HEK293 (cell line): ENCODE results near the gene ZNF316.

Source experiments
- CTCF ChIA-PET: fragments of 350-600 bp; formaldehyde crosslinking; extraction: SDS; loops from one replicate; lab custom pipeline; 2021; ENCODE audit warnings: antibody characterized with exemption; lab: Yijun Ruan, JAX
- POLR2A ChIA-PET: fragments of 300-600 bp; formaldehyde crosslinking; extraction: SDS; loops from one replicate; lab custom pipeline; 2020; ENCODE audit warnings: antibody characterized with exemption, inconsistent platforms; lab: Yijun Ruan, JAX
- H3K27ac ChIP-seq: fragments of 200-500 bp; sonication (Bioruptor generic); 2 replicates; pipeline ENCODE4 v1.5.1; 2014; ENCODE audit warnings: low read depth, low read length, control low read depth, inconsistent platforms; ENCODE audit errors: extremely low read depth
- H3K36me3 ChIP-seq, 2 experiments: fragments of 200-500 bp in 1 of 2; sonication (Bioruptor generic) in 1 of 2; 1 replicate in 1 of 2; 2 replicates in 1 of 2; pipeline ENCODE4 v1.5.1; 2014 to 2017; ENCODE audit warnings: inconsistent platforms in 2 of 2, low read length in 2 of 2; ENCODE audit not compliant: control insufficient read depth in 2 of 2, insufficient read depth in 1 of 2
- H3K4me1 ChIP-seq: fragments of 200-500 bp; sonication (Bioruptor generic); 2 replicates; pipeline ENCODE4 v1.5.1; 2014; ENCODE audit warnings: mild to moderate bottlenecking, low read length, inconsistent platforms; ENCODE audit not compliant: control insufficient read depth, insufficient read depth
- H3K4me3 ChIP-seq: 2 replicates; pipeline ENCODE4 v1.5.1; 2011; ENCODE audit warnings: low read depth, mild to moderate bottlenecking, control low read depth, low read length, moderate library complexity
- H3K9me3 ChIP-seq: fragments of 200-500 bp; sonication (Bioruptor generic); 2 replicates; pipeline ENCODE4 v1.5.1; 2014; ENCODE audit warnings: low read depth, low read length, inconsistent platforms; ENCODE audit not compliant: control insufficient read depth, insufficient read depth
- CTCF ChIP-seq: fragments of 450-650 bp; formaldehyde crosslinking; IDR thresholded peaks from 2 replicates; pipeline ENCODE4 v1.5.1; 2016; ENCODE audit warnings: missing biosample characterization, missing genetic modification characterization
- GLIS2 ChIP-seq: fragments of 450-650 bp; formaldehyde crosslinking; IDR thresholded peaks from 2 replicates; pipeline ENCODE4 v1.5.1; 2016; ENCODE audit warnings: missing biosample characterization, missing genetic modification characterization
- IKZF3 ChIP-seq: fragments of 450-650 bp; IDR thresholded peaks from 2 replicates; pipeline ENCODE4 v1.5.0; 2018; ENCODE audit warnings: missing biosample characterization, mild to moderate bottlenecking, missing genetic modification characterization, moderate library complexity
- SCRT1 ChIP-seq: fragments of 450-650 bp; formaldehyde crosslinking; IDR thresholded peaks from 2 replicates; pipeline ENCODE4 v1.5.1; 2016; ENCODE audit warnings: missing biosample characterization, missing genetic modification characterization, borderline replicate concordance
- SCRT2 ChIP-seq: fragments of 450-650 bp; formaldehyde crosslinking; IDR thresholded peaks from 2 replicates; pipeline ENCODE4 v1.5.1; 2016; ENCODE audit warnings: missing biosample characterization, missing genetic modification characterization
- SETDB1 ChIP-seq: IDR thresholded peaks from one replicate; pipeline ENCODE4 v1.6.1; 2017; ENCODE audit warnings: mild to moderate bottlenecking, low read length, moderate library complexity, mixed read lengths; ENCODE audit not compliant: insufficient read length
- YY1 ChIP-seq: fragments of 450-650 bp; formaldehyde crosslinking; IDR thresholded peaks from 2 replicates; pipeline ENCODE4 v1.5.1; 2018; ENCODE audit warnings: missing biosample characterization, missing genetic modification characterization
- ZBTB1 ChIP-seq: fragments of 450-650 bp; formaldehyde crosslinking; IDR thresholded peaks from 2 replicates; pipeline ENCODE4 v1.5.1; 2016; ENCODE audit warnings: missing biosample characterization, missing genetic modification characterization
- ZBTB8A ChIP-seq: fragments of 450-650 bp; formaldehyde crosslinking; IDR thresholded peaks from 2 replicates; pipeline ENCODE4 v1.5.1; 2016; ENCODE audit warnings: missing biosample characterization, missing genetic modification characterization
- ZNF114 ChIP-seq: fragments of 450-650 bp; formaldehyde crosslinking; IDR thresholded peaks from 2 replicates; pipeline ENCODE4 v1.5.0; 2017; ENCODE audit warnings: missing biosample characterization, missing genetic modification characterization
- ZNF133 ChIP-seq: fragments of 450-650 bp; formaldehyde crosslinking; IDR thresholded peaks from 2 replicates; pipeline ENCODE4 v1.5.1; 2016; ENCODE audit warnings: missing biosample characterization, missing genetic modification characterization
- ZNF184 ChIP-seq: fragments of 450-650 bp; IDR thresholded peaks from 2 replicates; pipeline ENCODE4 v1.5.1; 2018; ENCODE audit warnings: missing biosample characterization, mild to moderate bottlenecking, missing genetic modification characterization
- ZNF274 ChIP-seq, 2 experiments: fragments of 200-500 bp in 1 of 2; fragments of 450-650 bp in 1 of 2; sonication (Bioruptor generic) in 1 of 2; formaldehyde crosslinking in 1 of 2; IDR thresholded peaks; 2 replicates each; pipeline versions ENCODE4 v1.5.1 to v1.6.1; 2014 to 2016; ENCODE audit warnings: borderline replicate concordance in 1 of 2, inconsistent platforms in 1 of 2, low read length in 1 of 2, missing biosample characterization in 1 of 2, missing genetic modification characterization in 1 of 2
- ZNF335 ChIP-seq: fragments of 450-650 bp; formaldehyde crosslinking; conservative IDR thresholded peaks from 2 replicates; pipeline ENCODE4 v1.5.1; 2016; ENCODE audit warnings: missing biosample characterization, missing genetic modification characterization
- ZNF398 ChIP-seq: fragments of 450-650 bp; formaldehyde crosslinking; IDR thresholded peaks from 2 replicates; pipeline ENCODE4 v1.5.1; 2017; ENCODE audit warnings: missing biosample characterization, missing genetic modification characterization
- ZNF513 ChIP-seq: fragments of 450-650 bp; IDR thresholded peaks from 2 replicates; pipeline ENCODE4 v1.5.1; 2018; ENCODE audit warnings: missing biosample characterization, missing genetic modification characterization
- ZNF654 ChIP-seq: fragments of 450-650 bp; formaldehyde crosslinking; IDR thresholded peaks from 2 replicates; pipeline ENCODE4 v1.5.1; 2016; ENCODE audit warnings: low read depth, missing biosample characterization, missing genetic modification characterization
- ZNF792 ChIP-seq: fragments of 450-650 bp; formaldehyde crosslinking; IDR thresholded peaks from 2 replicates; pipeline ENCODE4 v1.5.1; 2016; ENCODE audit warnings: missing biosample characterization, missing genetic modification characterization
- ZSCAN30 ChIP-seq: fragments of 450-650 bp; IDR thresholded peaks from 2 replicates; pipeline ENCODE4 v1.5.1; 2018; ENCODE audit warnings: missing biosample characterization, mild to moderate bottlenecking, missing genetic modification characterization, moderate library complexity
- TF ChIP-seq, protein P1 (sequence below): fragments of 450-650 bp; IDR thresholded peaks from 2 replicates; pipeline ENCODE4 v1.5.1; 2018; ENCODE audit warnings: missing biosample characterization, mild to moderate bottlenecking, missing genetic modification characterization
- TF ChIP-seq, protein P2 (sequence below): IDR thresholded peaks from 2 replicates; pipeline ENCODE4 v1.6.1; 2011; ENCODE audit warnings: mild to moderate bottlenecking, low read depth, low read length, borderline replicate concordance

The ZNF316 gene

GRCh38 chr7:6691103-6691502 lies 54.0 kb downstream of the ZNF316 start:
- ChIA-PET CTCF (no interaction called here), POLR2A (no interaction called here)
- Histone ChIP-seq H3K4me1 (no peaks in the 10 kb centered on the region), H3K36me3 (peaks cover 24 to 95% of the 10 kb centered on the region in 2 experiments), H3K4me3 (no peak overlapping the region), H3K9me3 (no peaks in the 10 kb centered on the region), H3K27ac (no peak overlapping the region)
- TF ChIP-seq ZNF133 (tag by site-specific recombination): no peak
- TF ChIP-seq SETDB1: peak; percentile 99

- Histone ChIP-seq H3K9me3 (no peaks in the 10 kb centered on the region), H3K27ac (no peak overlapping the region), H3K4me3 (no peak overlapping the region), H3K4me1 (no peaks in the 10 kb centered on the region), H3K36me3 (peaks cover 29 to 98% of the 10 kb centered on the region in 2 experiments)
- TF ChIP-seq ZNF513 (tag by site-specific recombination): no peak
- TF ChIP-seq SCRT1 (tag by site-specific recombination): peak; percentile 43; the same call in 1 of the 2 replicates
- TF ChIP-seq, protein P1, sequence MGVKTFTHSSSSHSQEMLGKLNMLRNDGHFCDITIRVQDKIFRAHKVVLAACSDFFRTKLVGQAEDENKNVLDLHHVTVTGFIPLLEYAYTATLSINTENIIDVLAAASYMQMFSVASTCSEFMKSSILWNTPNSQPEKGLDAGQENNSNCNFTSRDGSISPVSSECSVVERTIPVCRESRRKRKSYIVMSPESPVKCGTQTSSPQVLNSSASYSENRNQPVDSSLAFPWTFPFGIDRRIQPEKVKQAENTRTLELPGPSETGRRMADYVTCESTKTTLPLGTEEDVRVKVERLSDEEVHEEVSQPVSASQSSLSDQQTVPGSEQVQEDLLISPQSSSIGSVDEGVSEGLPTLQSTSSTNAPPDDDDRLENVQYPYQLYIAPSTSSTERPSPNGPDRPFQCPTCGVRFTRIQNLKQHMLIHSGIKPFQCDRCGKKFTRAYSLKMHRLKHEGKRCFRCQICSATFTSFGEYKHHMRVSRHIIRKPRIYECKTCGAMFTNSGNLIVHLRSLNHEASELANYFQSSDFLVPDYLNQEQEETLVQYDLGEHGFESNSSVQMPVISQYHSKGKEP (tag by site-specific recombination): no peak
- TF ChIP-seq ZBTB8A (tag by site-specific recombination): no peak
- TF ChIP-seq SETDB1: peak; percentile 99
- no peak for TF ChIP-seq ZNF274 (IDR thresholded peaks at IDR 0.05; ENCODE audit: low read length)
- peak; percentile 94 for TF ChIP-seq ZNF274 (tag by site-specific recombination; IDR thresholded peaks at IDR 0.05; ENCODE audit: borderline replicate concordance)
- peak; percentile 46; the same call in 1 of the 2 replicates for TF ChIP-seq SCRT2 (tag by site-specific recombination)
- TF ChIP-seq ZSCAN30 (tag by site-specific recombination): 0 out of 2 replicates have a peak, but pooled peaks have one; percentile 17
- TF ChIP-seq IKZF3 (tag by site-specific recombination): no peak
- no peak for TF ChIP-seq ZBTB1 (tag by site-specific recombination)
- TF ChIP-seq GLIS2 (tag by site-specific recombination): no peak
- ChIA-PET CTCF (no interaction called here), POLR2A (no interaction called here)
Observed at GRCh38 chr7:6691609-6692106, 54.5 kb downstream of the ZNF316 start.

GRCh38 chr7:6700793-6701192 lies 63.7 kb downstream of the ZNF316 start:
- Histone ChIP-seq H3K9me3 (peaks cover 3% of the 10 kb centered on the region; the same call in 1 of the 2 replicates), H3K4me3 (no peak overlapping the region), H3K36me3 (peaks cover 51 to 88% of the 10 kb centered on the region in 2 experiments), H3K4me1 (no peaks in the 10 kb centered on the region), H3K27ac (no peak overlapping the region)
- CTCF ChIA-PET: interaction anchor here (0.6 kb wide), 1 partner anchor 41 kb away, joined by 3 read pairs; no protein-coding TSS in a partner anchor
- POLR2A ChIA-PET: no interaction called here
- TF ChIP-seq ZNF398 (tag by site-specific recombination) (no peak), YY1 (tag by site-specific recombination) (no peak), ZNF335 (tag by site-specific recombination) (no peak), ZNF654 (tag by site-specific recombination) (no peak), ZNF114 (no peak), ZNF184 (no peak), CTCF (tag by site-specific recombination) (no peak), ZNF792 (tag by site-specific recombination) (no peak)
- TF ChIP-seq, protein P2, sequence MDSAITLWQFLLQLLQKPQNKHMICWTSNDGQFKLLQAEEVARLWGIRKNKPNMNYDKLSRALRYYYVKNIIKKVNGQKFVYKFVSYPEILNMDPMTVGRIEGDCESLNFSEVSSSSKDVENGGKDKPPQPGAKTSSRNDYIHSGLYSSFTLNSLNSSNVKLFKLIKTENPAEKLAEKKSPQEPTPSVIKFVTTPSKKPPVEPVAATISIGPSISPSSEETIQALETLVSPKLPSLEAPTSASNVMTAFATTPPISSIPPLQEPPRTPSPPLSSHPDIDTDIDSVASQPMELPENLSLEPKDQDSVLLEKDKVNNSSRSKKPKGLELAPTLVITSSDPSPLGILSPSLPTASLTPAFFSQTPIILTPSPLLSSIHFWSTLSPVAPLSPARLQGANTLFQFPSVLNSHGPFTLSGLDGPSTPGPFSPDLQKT: no peak
